RWPE2 (cell line): ENCODE data around the gene GLUL.
"Not testable (repeated sequence)": the region's sequence is repeated elsewhere in the genome, so short reads cannot be mapped to it uniquely, and the experiment has no call there.

Source experiments
- ATAC-seq: fragments of 200-7000 bp; cut with Tn5 transposase; 3 replicates; pipeline ENCODE4 v1.9.1; 2021; ENCODE audit warnings: low read depth
- DNase-seq: peaks from one replicate; pipeline ENCODE4 v3.0.0-alpha.2; 2020; ENCODE audit warnings: low spot score
- H3K27ac ChIP-seq: fragments of 450-650 bp; 2 replicates; pipeline ENCODE4 v1.5.1; 2017; ENCODE audit warnings: mild to moderate bottlenecking; ENCODE audit not compliant: poor library complexity, severe bottlenecking
- H3K27me3 ChIP-seq: fragments of 250-450 bp; sonication (Bioruptor Pico); 2 replicates; pipeline ENCODE4 v1.5.1; 2021; ENCODE audit warnings: mild to moderate bottlenecking, moderate library complexity; ENCODE audit not compliant: insufficient read depth, poor library complexity, severe bottlenecking
- H3K36me3 ChIP-seq: fragments of 250-450 bp; sonication (Bioruptor Pico); 2 replicates; pipeline ENCODE4 v1.5.1; 2020; ENCODE audit warnings: low read depth, mild to moderate bottlenecking, moderate library complexity
- H3K4me1 ChIP-seq: fragments of 250-450 bp; sonication (Bioruptor Pico); 2 replicates; pipeline ENCODE4 v1.5.1; 2021; ENCODE audit warnings: mild to moderate bottlenecking, moderate library complexity; ENCODE audit not compliant: insufficient read depth, poor library complexity, severe bottlenecking
- H3K4me3 ChIP-seq: fragments of 250-450 bp; sonication (Bioruptor Pico); 2 replicates; pipeline ENCODE4 v1.5.1; 2021; ENCODE audit warnings: mild to moderate bottlenecking, moderate library complexity; ENCODE audit not compliant: severe bottlenecking
- H3K9me3 ChIP-seq: fragments of 250-450 bp; sonication (Bioruptor Pico); 2 replicates; pipeline ENCODE4 v1.5.1; 2021; ENCODE audit warnings: mild to moderate bottlenecking, moderate library complexity; ENCODE audit not compliant: severe bottlenecking
- TF ChIP-seq, protein P1 (sequence below): fragments of 450-650 bp; IDR thresholded peaks from one replicate; pipeline ENCODE4 v1.5.1; 2017; ENCODE audit warnings: mild to moderate bottlenecking, moderate library complexity; ENCODE audit not compliant: poor library complexity, severe bottlenecking

The GLUL gene

DNA sequence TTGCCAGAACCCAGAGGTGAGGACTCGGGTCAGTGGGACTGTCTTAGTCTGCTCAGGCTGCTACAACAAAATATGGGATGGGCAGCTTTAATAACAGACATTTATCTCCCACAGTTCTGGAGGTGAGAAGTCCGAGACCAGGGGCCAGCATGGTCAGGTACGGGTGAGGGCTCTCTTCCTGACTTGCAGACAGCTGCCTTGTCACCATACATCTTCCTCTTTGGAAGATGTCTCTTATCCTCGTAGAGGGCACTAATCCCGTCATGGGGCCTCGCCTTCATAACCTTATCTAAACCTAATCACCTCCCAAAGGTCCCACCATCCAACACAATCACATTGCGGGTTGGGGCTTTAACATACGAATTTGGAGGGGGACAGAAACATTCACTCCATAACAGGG, 51.9 kb downstream of the GLUL start:
- Histone ChIP-seq H3K9me3 (no peaks in the 10 kb centered on the region), H3K36me3 (no peaks in the 10 kb centered on the region), H3K27me3 (no peaks in the 10 kb centered on the region), H3K27ac (no peak overlapping the region), H3K4me1 (no peaks in the 10 kb centered on the region), H3K4me3 (no peak overlapping the region)
- ATAC-seq = no peak
- no peak for DNase-seq
- TF ChIP-seq, protein P1, sequence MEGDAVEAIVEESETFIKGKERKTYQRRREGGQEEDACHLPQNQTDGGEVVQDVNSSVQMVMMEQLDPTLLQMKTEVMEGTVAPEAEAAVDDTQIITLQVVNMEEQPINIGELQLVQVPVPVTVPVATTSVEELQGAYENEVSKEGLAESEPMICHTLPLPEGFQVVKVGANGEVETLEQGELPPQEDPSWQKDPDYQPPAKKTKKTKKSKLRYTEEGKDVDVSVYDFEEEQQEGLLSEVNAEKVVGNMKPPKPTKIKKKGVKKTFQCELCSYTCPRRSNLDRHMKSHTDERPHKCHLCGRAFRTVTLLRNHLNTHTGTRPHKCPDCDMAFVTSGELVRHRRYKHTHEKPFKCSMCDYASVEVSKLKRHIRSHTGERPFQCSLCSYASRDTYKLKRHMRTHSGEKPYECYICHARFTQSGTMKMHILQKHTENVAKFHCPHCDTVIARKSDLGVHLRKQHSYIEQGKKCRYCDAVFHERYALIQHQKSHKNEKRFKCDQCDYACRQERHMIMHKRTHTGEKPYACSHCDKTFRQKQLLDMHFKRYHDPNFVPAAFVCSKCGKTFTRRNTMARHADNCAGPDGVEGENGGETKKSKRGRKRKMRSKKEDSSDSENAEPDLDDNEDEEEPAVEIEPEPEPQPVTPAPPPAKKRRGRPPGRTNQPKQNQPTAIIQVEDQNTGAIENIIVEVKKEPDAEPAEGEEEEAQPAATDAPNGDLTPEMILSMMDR = no peak

DNA sequence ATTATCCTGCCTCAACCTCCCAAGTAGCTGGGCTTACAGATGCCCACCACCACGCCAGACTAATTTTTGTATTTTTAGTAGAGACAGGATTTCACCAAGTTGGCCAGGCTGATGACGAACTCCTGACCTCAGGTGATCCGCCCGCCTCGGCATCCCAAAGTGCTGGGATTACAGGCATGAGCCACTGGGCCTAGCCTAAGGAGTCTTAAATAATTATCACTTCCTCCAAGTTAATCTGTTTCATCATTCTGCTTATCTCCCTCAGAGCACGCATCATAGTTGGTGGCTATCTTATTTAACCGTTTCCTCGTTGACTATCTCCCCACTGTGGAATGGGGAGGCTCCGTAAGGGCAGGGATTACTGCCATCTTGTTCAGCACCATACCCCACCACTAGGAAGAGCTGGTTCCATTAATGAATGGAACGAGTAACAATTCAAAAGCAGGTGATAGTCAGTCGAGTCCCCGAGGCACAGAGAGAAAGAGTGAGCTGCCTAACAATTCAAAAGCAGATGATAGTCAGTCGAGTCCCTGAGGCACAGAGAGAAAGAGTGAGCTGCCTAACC, 52.7 kb downstream of the GLUL start:
- no peak for ATAC-seq
- Histone ChIP-seq H3K36me3 (no peaks in the 10 kb centered on the region), H3K9me3 (no peaks in the 10 kb centered on the region), H3K4me1 (no peaks in the 10 kb centered on the region), H3K27ac (no peak overlapping the region), H3K4me3 (no peak overlapping the region), H3K27me3 (no peaks in the 10 kb centered on the region)
- DNase-seq = no peak
- TF ChIP-seq, protein P1 = no peak

DNA sequence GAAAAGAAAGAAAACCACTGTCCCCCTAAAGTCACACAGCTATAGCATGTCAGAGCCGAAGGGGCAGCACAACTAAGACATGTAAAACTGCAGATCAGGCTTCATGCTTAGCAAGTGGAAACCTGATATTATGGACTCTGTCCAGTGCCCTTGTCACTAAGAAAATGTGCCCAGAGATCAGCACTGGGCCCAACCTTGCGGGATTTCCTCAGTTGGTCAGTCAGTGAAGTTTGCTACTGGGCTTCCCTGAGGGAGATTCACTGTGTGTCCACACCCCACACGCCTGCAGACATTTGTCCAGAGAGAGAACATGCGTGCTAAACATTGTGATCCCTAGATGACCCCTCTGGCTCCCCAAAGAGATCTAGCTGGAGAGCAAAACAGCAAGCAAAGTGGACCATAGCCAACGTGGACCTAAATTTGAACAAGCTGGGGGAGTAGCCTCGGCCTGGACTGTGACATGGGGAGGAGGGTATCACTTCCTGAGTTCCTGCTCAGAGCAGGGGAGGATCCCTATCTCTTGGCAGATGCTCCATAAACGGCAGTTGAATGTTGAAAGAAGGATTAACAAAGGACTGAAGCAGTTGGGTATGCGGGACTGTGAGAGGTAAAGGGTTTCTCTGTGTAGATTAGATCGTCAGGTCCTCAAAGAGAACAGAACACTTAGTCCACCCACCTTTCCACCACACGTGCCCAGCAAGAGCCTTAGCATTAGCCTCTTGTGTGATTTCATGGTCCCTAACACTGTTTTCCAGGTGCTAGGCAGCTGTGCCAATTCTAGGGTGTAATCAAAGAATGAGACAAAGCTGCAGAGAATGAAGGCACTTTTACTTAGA, 53.6 kb downstream of the GLUL start:
- DNase-seq = no peak

DNA sequence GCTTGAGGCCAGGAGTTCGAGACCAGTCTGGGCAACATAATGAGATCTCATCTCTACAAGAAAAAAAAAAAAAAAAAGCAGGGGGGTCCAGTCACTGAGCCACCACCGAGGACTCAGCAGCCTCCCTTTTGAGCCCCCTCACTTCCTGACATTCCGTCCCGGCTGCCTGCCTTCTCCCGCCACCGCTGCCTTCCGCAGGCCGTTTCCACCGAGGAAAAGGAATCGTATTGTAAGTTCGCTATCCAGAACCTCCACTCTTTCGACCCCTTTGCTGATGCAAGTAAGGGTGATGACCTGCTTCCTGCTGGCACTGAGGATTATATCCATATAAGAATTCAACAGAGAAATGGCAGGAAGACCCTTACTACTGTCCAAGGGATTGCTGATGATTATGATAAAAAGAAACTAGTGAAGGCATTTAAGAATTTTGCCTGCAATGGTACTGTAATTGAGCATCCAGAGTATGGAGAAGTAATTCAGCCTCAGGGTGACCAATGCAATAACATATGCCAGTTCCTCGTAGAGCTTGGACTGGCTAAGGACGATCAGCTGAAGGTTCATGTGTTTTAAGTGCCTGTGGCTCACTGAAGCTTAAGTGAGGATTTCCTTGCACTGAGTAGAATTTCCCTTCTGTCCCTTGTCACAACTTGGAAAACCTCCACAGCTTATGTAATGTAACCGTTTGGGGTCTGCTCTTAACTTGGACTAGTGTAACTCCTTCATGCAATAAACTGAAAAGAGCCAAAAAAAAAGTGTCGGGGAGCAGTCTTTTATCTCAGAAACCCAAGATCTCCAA, 55.6 kb downstream of the GLUL start:
- H3K4me1 ChIP-seq = no peaks in the 10 kb centered on the region
- TF ChIP-seq, protein P1 = no peak
- ATAC-seq (no peak), DNase-seq (no peak)
- no peaks in the 10 kb centered on the region for H3K27me3 ChIP-seq
- H3K36me3 ChIP-seq = no peaks in the 10 kb centered on the region
- H3K27ac ChIP-seq = no peak overlapping the region
- H3K9me3 ChIP-seq = no peaks in the 10 kb centered on the region
- no peak overlapping the region for H3K4me3 ChIP-seq

More for the DNA sequence above, 53.6 kb downstream of the GLUL start:
- H3K27me3 ChIP-seq = no peaks in the 10 kb centered on the region
- no peaks in the 10 kb centered on the region for H3K4me1 ChIP-seq
- H3K4me3 ChIP-seq = no peak overlapping the region
- no peak for ATAC-seq
- no peaks in the 10 kb centered on the region for H3K9me3 ChIP-seq
- TF ChIP-seq, protein P1 = no peak
- no peak overlapping the region for H3K27ac ChIP-seq
- no peaks in the 10 kb centered on the region for H3K36me3 ChIP-seq

DNA sequence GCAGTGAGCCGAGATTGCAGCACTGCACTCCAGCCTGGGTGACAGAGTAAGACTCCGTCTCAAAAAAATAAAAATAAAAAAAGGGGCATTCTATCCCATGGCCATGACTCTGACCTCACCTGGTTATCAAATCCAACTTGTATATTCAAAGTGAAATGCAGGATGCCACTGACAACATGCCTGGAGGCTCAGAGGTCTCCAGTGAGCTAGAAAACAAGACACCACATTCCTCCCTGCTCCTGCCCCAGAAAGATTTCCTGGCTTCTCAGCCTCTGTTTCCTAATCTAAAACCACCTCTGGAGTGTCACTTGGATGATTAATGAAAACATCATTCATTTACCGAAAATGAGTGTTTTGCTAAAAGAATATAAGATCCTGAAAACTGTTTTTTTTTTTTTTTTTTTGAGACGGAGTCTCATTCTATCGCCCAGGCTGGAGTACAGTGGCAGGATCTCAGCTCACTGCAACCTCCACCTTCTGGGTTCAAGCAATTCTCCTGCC, 58.5 kb downstream of the GLUL start:
- ATAC-seq, H3K9me3 ChIP-seq, H3K36me3 ChIP-seq, DNase-seq, H3K4me1 ChIP-seq, H3K27ac ChIP-seq, H3K27me3 ChIP-seq, H3K4me3 ChIP-seq: not testable (repeated sequence)
